Measurements from ENCODE around the gene AZI2. TPM values are rescaled to one million over a fixed set of nuclear protein-coding genes. Genes with fewer than 3 reads are reported as not detected.

Gene AZI2
- total and polyA plus RNA-seq, 9 of the 15 experiments (the other 6 are each of a cell fraction or from before 2014, with no cell fraction given): 28.5 to 96.3 (median 70.2) TPM

GRCh38 chr3:28295898-28296490, 52.6 kb downstream of the AZI2 start:
- H3K9me3 ChIP-seq (replicated peaks; ENCODE audit: control insufficient read depth, insufficient read depth, low read depth, low read length): no peaks in the 10 kb centered on the region
- no peak overlapping the region for H3K4me2 ChIP-seq (ENCODE audit: insufficient read depth, low read length)
- BruUV-seq (replicated peaks): no TSS peak
- H3K4me3 ChIP-seq: no peak overlapping the region
- no peaks in the 10 kb centered on the region for H3K9me1 ChIP-seq (ENCODE audit: control insufficient read depth, insufficient read depth, low read length)
- ChIA-PET POLR2A (interaction anchor here (1.3 kb wide), 1 partner anchor 9 kb away, joined by 4 read pairs; no protein-coding TSS in a partner anchor), CTCF (ENCODE audit: low intra/inter-chr PET ratio) (no interaction called here)
- no peaks in the 10 kb centered on the region for H3K4me1 ChIP-seq (replicated peaks in 1 of 2; ENCODE audit: control insufficient read depth in 2 of 2, insufficient read depth in 2 of 2, low read length in 2 of 2)
- no peak overlapping the region for H3K27ac ChIP-seq (ENCODE audit: extremely low read depth, low read depth, low read length)
- in situ Hi-C loops (cut with MboI) (no loop called here), intact Hi-C loops (cut with micrococcal nuclease) (no loop called here)
- no peaks in the 10 kb centered on the region for H3K27me3 ChIP-seq (ENCODE audit: control insufficient read depth in 2 of 2, insufficient read depth in 2 of 2, low read length in 2 of 2)
- no peak overlapping the region for H2AFZ ChIP-seq (ENCODE audit: low read depth, low read length)
- no peaks in the 10 kb centered on the region for H4K20me1 ChIP-seq (replicated peaks; ENCODE audit: control insufficient read depth, insufficient read depth, low read length)
- no peak overlapping the region for H3K9ac ChIP-seq (ENCODE audit: insufficient read depth in 1 of 2, low read depth in 2 of 2, low read length in 2 of 2)
- FAIRE-seq (no peak), DNase-seq (ENCODE audit: extremely low read depth in 1 of 4, low spot score in 3 of 4) (no peak), ATAC-seq (no peak)
- peaks cover 12% of the 10 kb centered on the region; the same call in 2 of the 3 replicates for H3K36me3 ChIP-seq (ENCODE audit: control insufficient read depth, insufficient read depth, low read length)
- no peaks in the 10 kb centered on the region for H3K79me2 ChIP-seq (ENCODE audit: control insufficient read depth, insufficient read depth, low read length)
- TF ChIP-seq VEZF1 (CRISPR knock-in tag; IDR thresholded peaks at IDR 0.05) (no peak), EZH2 (IDR thresholded peaks at IDR 0.05; ENCODE audit: borderline replicate concordance, low read depth, low read length) (no peak), PREB (CRISPR knock-in tag; IDR thresholded peaks at IDR 0.05) (no peak), CBFB (CRISPR knock-in tag; IDR thresholded peaks at IDR 0.05) (no peak), GTF2B (IDR thresholded peaks at IDR 0.05; ENCODE audit: extremely low read depth, insufficient read length) (no peak), BDP1 (IDR thresholded peaks at IDR 0.05; ENCODE audit: insufficient read depth, insufficient read length) (no peak), THRB (CRISPR knock-in tag; conservative IDR thresholded peaks at IDR 0.05) (no peak), PML (IDR thresholded peaks at IDR 0.05; ENCODE audit: low read length) (no peak), ZNF324 (CRISPR knock-in tag; IDR thresholded peaks at IDR 0.05) (no peak), ZNF766 (CRISPR knock-in tag; conservative IDR thresholded peaks at IDR 0.05) (no peak), NCOA4 (IDR thresholded peaks at IDR 0.05; ENCODE audit: partially characterized antibody) (no peak), IRF1 (CRISPR knock-in tag; IDR thresholded peaks at IDR 0.05; ENCODE audit: borderline replicate concordance) (no peak), ZNF280A (IDR thresholded peaks at IDR 0.05; ENCODE audit: low read depth, partially characterized antibody) (no peak), RBM17 (IDR thresholded peaks at IDR 0.05; ENCODE audit: borderline replicate concordance, low read depth, low read length) (no peak)

All from K562 (cell line).